ENCODE measurements around the gene NARF.

NARF gene

DNA sequence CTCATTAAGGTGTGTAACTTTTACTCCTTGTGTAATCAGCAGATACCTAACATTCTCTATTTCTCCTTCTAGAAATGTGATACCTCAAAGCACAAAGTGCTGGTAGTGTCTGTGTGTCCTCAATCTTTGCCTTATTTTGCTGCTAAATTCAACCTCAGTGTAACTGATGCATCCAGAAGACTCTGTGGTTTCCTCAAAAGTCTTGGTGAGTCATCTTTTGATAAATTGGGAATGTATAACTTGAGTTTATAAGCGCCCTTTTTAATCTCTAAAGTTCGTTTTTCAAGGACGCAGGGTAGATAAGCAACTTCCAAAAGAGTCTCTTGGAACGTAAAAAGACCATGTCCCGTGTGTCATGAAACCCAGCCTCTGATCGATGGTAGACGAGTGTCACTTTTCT is 10.2 kb downstream of the NARF start:
- DNase-seq (ENCODE audit: insufficient read length, low spot score) (no peak), FAIRE-seq (no peak)
- no peak for TF ChIP-seq PAX5 (IDR thresholded peaks at IDR 0.05; ENCODE audit: insufficient read depth, low read length, severe bottlenecking)
- TF ChIP-seq TAF1 (IDR thresholded peaks at IDR 0.05; ENCODE audit: low read depth, low read length): no peak
- no peak for TF ChIP-seq SPI1 (IDR thresholded peaks at IDR 0.05; ENCODE audit: low read depth, low read length)
- no peak for TF ChIP-seq POLR2AphosphoS5 (IDR thresholded peaks at IDR 0.05; ENCODE audit: low read depth, low read length)
- no peak for TF ChIP-seq POU2F2 (IDR thresholded peaks at IDR 0.05; ENCODE audit: low read depth, low read length)
- no peak for TF ChIP-seq POLR2A (IDR thresholded peaks at IDR 0.05; ENCODE audit: low read depth, low read length)

- FAIRE-seq (no peak), DNase-seq (ENCODE audit: insufficient read length, low spot score) (no peak)
- TF ChIP-seq TAF1 (IDR thresholded peaks at IDR 0.05; ENCODE audit: low read depth, low read length) (no peak), PAX5 (IDR thresholded peaks at IDR 0.05; ENCODE audit: insufficient read depth, low read length, severe bottlenecking) (no peak), POLR2A (IDR thresholded peaks at IDR 0.05; ENCODE audit: low read depth, low read length) (no peak), POLR2AphosphoS5 (IDR thresholded peaks at IDR 0.05; ENCODE audit: low read depth, low read length) (no peak), POU2F2 (IDR thresholded peaks at IDR 0.05; ENCODE audit: low read depth, low read length) (no peak), SPI1 (IDR thresholded peaks at IDR 0.05; ENCODE audit: low read depth, low read length) (no peak)
Measured at GRCh38 chr17:82470065-82470464, 11.5 kb downstream of the NARF start.

DNA sequence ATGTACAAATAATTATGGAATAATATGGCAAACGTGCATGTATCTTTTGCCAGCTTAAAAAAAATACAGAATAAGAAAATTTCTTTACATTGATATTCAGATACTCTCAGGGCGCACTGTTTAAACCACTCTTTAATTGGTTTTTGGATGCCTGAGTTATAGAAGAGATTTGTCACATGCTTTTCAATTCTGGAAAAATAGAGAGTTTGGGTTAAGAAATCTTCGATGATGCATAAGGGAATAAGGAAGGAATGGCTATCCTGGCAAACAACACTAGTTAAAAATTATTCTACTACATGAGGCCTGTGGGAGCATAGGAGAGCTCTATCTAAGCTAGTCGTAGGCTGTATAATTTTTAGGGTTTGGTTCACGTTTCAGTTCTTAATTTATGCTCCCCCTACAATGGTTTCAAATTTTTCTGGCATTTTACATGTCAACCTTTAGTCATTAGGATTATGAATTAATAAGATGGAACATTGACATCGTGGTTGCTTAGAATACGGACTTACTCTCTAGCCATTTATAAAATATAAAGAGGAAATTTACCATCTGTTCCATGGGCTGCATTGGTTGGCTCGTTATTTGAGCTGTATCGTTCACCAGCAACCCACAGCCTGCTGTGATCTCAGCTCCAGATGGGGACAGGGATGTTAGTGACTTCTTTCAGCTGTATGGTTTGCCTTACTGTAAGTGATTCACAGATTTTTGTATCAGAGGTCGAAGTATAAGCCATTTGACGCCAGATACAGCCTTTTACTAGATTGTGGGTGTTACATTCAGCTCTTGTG is 15.9 kb downstream of the NARF start:
- no peak for DNase-seq (ENCODE audit: insufficient read length, low spot score)
- no peak for FAIRE-seq
- TF ChIP-seq POLR2A (IDR thresholded peaks at IDR 0.05; ENCODE audit: low read depth, low read length) (no peak), PAX5 (IDR thresholded peaks at IDR 0.05; ENCODE audit: insufficient read depth, low read length, severe bottlenecking) (no peak), POLR2AphosphoS5 (IDR thresholded peaks at IDR 0.05; ENCODE audit: low read depth, low read length) (no peak), SPI1 (IDR thresholded peaks at IDR 0.05; ENCODE audit: low read depth, low read length) (no peak)

DNA sequence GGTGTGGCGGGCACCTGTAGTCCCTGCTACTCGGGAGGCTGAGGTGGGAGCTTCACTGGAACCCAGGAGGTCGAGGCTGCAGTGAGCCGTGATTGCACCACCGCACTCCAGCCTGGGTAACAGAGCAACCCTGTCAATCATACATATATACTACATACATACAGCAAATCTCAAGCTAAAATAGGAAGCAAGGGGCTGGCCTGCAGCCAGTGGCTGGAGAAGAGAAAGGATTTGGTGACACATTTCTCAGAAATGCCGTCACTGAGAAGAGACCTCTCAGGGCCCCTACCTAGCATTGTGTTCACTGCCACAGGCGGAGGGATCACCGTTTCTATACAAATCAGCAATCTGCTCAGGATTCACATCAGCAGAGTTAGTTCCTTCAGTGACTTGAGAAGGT is 16.9 kb downstream of the NARF start:
- TF ChIP-seq POU2F2 (IDR thresholded peaks at IDR 0.05; ENCODE audit: low read depth, low read length) (no peak), POLR2AphosphoS5 (IDR thresholded peaks at IDR 0.05; ENCODE audit: low read depth, low read length) (no peak), POLR2A (IDR thresholded peaks at IDR 0.05; ENCODE audit: low read depth, low read length) (no peak), TAF1 (IDR thresholded peaks at IDR 0.05; ENCODE audit: low read depth, low read length) (no peak), PAX5 (IDR thresholded peaks at IDR 0.05; ENCODE audit: insufficient read depth, low read length, severe bottlenecking) (no peak), SPI1 (IDR thresholded peaks at IDR 0.05; ENCODE audit: low read depth, low read length) (no peak)
- FAIRE-seq: no peak
- DNase-seq (ENCODE audit: insufficient read length, low spot score): no peak

DNA sequence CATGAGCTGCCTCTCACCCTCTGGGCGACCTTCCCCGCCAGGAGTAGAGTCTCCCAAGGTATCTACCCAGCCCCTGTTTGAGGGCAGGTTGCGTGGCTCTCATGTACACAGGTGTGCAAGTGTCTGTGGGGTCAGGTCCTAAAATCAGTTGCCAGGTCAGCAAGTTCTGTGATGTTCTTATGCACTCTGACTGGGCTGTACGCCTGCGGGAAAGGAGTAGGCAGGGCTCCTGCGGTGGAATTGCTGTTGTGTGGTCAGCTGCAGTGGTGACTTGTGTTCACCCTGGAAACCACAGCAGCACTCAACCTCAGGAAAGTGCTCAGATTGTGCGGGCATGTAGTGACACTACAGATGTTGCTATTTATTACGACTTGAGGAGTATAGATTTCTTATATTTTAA is 19.4 kb downstream of the NARF start:
- TF ChIP-seq PAX5 (IDR thresholded peaks at IDR 0.05; ENCODE audit: insufficient read depth, low read length, severe bottlenecking) (no peak), POLR2A (IDR thresholded peaks at IDR 0.05; ENCODE audit: low read depth, low read length) (no peak), TAF1 (IDR thresholded peaks at IDR 0.05; ENCODE audit: low read depth, low read length) (no peak), POLR2AphosphoS5 (IDR thresholded peaks at IDR 0.05; ENCODE audit: low read depth, low read length) (no peak), SPI1 (IDR thresholded peaks at IDR 0.05; ENCODE audit: low read depth, low read length) (no peak), POU2F2 (IDR thresholded peaks at IDR 0.05; ENCODE audit: low read depth, low read length) (no peak)
- DNase-seq (ENCODE audit: insufficient read length, low spot score) (no peak), FAIRE-seq (no peak)

GRCh38 chr17:82479602-82480001 is 21.1 kb downstream of the NARF start:
- FAIRE-seq (no peak), DNase-seq (ENCODE audit: insufficient read length, low spot score) (no peak)
- TF ChIP-seq POLR2A (IDR thresholded peaks at IDR 0.05; ENCODE audit: low read depth, low read length) (no peak), PAX5 (IDR thresholded peaks at IDR 0.05; ENCODE audit: insufficient read depth, low read length, severe bottlenecking) (no peak), SPI1 (IDR thresholded peaks at IDR 0.05; ENCODE audit: low read depth, low read length) (no peak)

DNA sequence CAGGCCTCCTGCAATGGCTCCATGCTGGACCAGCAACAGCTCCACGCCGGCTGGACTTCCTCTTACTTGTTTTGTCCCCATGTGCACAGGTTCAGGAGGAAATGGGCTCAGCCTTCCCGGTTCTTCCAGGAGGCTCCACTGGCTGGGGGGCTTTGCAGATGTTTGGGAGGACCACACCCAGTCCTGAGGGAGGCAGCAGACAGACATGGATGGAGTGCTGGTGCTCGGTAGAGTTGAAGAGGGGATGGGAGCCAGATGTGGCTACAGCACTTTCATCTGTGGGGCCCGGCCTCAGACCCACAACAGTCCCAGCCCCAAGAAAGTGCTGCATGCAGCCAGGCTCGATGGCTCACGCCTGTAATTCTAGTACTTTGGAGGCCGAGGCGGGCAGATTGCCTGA is 21.8 kb downstream of the NARF start:
- DNase-seq (ENCODE audit: insufficient read length, low spot score) (no peak), FAIRE-seq (no peak)
- TF ChIP-seq TAF1 (IDR thresholded peaks at IDR 0.05; ENCODE audit: low read depth, low read length) (no peak), POLR2AphosphoS5 (IDR thresholded peaks at IDR 0.05; ENCODE audit: low read depth, low read length) (no peak)

- TF ChIP-seq POLR2AphosphoS5 (IDR thresholded peaks at IDR 0.05; ENCODE audit: low read depth, low read length) (no peak), POU2F2 (IDR thresholded peaks at IDR 0.05; ENCODE audit: low read depth, low read length) (no peak), SPI1 (IDR thresholded peaks at IDR 0.05; ENCODE audit: low read depth, low read length) (no peak), POLR2A (IDR thresholded peaks at IDR 0.05; ENCODE audit: low read depth, low read length) (no peak), TAF1 (IDR thresholded peaks at IDR 0.05; ENCODE audit: low read depth, low read length) (no peak), PAX5 (IDR thresholded peaks at IDR 0.05; ENCODE audit: insufficient read depth, low read length, severe bottlenecking) (no peak)
- FAIRE-seq (no peak), DNase-seq (ENCODE audit: insufficient read length, low spot score) (no peak)
Measured at GRCh38 chr17:82483204-82483660, 24.7 kb downstream of the NARF start.

DNA sequence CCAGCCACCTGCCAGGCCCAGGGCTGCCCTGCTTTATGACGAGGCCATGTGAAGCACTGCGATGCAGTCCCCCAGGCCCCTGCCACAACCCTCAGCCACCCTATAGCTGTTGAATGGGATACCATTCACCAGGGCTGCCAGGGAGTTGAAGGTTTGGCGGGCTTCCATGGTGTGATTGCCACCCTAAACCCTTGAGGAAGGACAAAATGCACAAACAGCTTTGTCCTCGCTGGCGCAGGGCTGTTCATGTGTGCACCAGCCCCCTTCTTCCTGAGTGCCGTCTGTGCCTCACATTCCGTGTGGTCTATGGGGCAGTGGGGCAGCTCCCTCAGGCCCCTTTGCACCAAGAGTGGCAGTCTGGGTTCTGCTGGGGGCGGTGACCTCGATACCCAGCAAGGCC is 25.3 kb downstream of the NARF start:
- TF ChIP-seq TAF1 (IDR thresholded peaks at IDR 0.05; ENCODE audit: low read depth, low read length) (no peak), POLR2A (IDR thresholded peaks at IDR 0.05; ENCODE audit: low read depth, low read length) (no peak), POU2F2 (IDR thresholded peaks at IDR 0.05; ENCODE audit: low read depth, low read length) (no peak), PAX5 (IDR thresholded peaks at IDR 0.05; ENCODE audit: insufficient read depth, low read length, severe bottlenecking) (no peak), SPI1 (IDR thresholded peaks at IDR 0.05; ENCODE audit: low read depth, low read length) (no peak), POLR2AphosphoS5 (IDR thresholded peaks at IDR 0.05; ENCODE audit: low read depth, low read length) (no peak)
- no peak for FAIRE-seq
- DNase-seq (ENCODE audit: insufficient read length, low spot score): no peak

Measured in GM12891 (cell line).